SIG-M5 (cell line): ENCODE measurements around the gene ELOVL5.

Experiments
- DNase-seq: peaks from one replicate; lab custom pipeline; 2025; lab: John Stamatoyannopoulos, UW

ELOVL5 gene

DNA sequence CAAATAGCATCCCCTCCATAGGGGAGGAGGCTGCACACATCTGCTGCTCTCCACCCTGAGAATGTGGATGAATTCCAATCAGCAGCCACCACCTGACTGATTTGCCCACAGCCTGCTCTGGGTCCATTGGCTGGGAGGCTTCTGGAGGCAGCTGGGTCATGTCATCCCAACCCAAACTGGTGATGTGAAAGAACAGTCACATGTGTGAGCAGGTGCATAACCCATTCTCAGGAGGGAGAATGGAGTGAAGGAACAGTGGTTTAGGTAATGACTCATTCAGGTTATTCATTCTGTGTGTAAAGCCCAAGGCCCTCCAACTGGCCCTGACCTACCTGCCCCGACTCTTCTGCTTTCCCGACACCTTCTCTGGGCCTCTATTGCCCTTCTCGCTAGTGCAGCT, 109.2 kb downstream of the ELOVL5 start:
- no peak for DNase-seq

DNA sequence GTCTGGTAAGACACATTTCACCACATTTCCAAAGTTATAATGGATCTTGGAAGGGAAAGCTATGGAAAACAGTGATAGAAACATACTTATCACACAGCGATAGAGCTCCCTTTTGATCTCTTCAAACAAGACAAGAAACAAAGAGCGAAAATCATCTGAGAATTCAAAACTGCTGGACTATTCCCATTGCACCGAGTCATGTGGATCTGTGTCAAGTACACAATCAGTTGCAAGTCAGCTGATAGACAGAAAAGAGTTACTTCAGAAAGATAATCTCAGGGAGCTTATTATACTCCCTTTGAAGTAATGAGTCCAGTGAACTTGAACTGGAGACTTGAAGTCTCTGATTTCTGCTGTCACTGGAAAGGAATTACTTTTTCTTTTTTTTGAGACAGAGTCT, 110.4 kb downstream of the ELOVL5 start:
- DNase-seq: no peak

- no peak for DNase-seq
Observed at GRCh38 chr6:53236241-53236640, 112.5 kb downstream of the ELOVL5 start.

DNA sequence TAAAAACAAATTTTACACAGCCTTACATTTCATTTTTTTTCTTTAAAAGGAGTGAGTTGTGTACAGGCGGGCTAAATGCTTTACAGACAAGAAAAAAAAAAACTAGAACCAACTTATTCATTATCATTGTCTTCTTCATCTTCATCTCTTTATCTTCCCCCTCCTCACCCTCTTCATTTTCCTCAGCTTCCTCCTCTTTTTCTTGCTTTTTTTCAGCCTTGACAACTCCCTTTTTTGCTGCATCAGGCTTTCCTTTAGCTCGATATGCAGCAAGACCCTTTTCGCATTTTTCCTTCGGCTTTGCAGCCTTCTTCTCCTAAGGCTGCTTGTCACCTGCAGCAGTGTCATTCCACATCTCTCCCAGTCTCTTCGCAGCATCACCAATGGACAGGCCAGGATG, 113.2 kb downstream of the ELOVL5 start:
- no peak for DNase-seq

GRCh38 chr6:53233309-53233708, 115.4 kb downstream of the ELOVL5 start:
- no peak for DNase-seq

DNA sequence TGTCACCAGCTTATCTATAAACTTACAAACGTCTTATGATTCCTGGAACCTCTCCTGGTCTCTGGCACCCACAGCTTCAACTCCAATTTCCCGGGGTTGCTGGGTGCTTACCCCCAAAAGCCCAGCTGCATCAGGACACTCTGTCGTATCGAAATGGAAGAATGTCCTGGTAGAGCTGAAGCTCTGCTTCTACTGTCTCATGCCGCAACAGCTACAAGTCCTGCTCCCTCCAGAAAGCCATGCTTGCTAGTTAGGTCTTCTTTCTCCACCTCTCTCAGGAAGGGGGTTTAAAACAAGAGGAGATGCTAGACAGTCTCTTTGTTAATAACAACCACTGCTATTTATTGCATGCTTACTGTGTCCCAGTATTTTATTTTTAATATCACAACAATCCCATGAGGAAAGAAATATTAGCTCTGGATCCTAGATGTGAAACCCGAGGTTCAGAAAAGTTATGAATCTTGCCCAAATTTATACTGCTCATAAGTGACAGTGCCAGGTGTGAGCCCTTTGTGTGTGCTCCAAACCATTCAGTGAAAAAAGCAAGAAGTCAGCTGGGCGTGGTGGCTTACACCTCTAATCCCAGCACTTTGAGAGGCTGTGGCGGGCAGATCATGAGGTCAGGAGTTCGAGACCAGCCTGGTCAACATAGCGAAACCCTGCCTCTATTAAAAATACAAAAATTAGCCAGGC, 117.8 kb downstream of the ELOVL5 start:
- no peak for DNase-seq

DNA sequence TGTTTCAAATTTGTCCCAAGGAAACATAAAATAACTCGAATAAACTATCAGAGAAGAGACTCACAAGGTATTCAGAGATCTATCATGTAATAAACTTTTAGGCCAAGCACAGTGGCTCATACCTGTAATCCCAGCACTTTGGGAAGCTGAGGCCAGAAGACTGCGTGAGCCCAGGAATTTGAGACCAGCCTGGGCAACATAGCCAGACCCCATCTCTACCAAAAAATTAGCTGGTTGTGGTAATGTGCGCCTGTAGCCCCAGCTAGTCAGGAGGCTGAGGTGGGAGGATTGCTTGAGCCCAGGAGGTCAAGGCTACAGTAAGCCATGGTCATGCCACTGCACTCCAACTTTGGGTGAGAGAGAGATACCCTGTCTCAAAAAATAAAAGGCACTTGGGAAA, 120.9 kb downstream of the ELOVL5 start:
- no peak for DNase-seq

DNA sequence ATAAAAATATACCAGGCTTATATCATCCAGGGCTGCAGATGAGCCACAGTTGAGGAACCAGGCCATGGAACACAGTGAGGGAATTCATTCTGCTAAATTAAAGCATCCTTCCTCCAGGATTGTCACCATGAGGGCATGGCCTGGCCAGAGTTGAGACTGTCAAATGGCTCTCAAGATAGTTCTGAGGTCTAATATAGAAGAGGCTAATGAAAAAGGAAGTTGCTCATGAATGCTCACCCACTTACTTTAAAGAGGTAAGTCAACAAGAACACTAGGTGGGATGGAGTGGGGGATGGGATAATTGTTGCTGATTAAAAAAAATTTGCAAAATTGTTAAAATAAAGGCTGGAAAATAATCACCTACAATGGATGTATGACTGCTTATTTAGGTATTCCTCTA, 128.1 kb downstream of the ELOVL5 start:
- no peak for DNase-seq
